ENCODE measurements around the gene ASTN2. TPM values are rescaled to one million over a fixed set of nuclear protein-coding genes. Genes with fewer than 3 reads are reported as not detected.

ASTN2 gene
- total and polyA plus RNA-seq, 2 donors (not counting 3 experiments of a cell fraction or from before 2014, with no cell fraction given) = 1.0 to 1.9 TPM

GRCh38 chr9:116452227-116452626 is 962.6 kb downstream of the ASTN2 start:
- BruUV-seq (replicated peaks) = no TSS peak
- H3K36me3 ChIP-seq (ENCODE audit: control insufficient read depth in 2 of 2, extremely low read depth in 1 of 2, insufficient read depth in 2 of 2, low read length in 2 of 2) = no peaks in the 10 kb centered on the region
- no peak overlapping the region for H2AFZ ChIP-seq (ENCODE audit: low read depth, low read length)
- dilution Hi-C loops (cut with MboI; ENCODE audit: extremely low pct_ligation_motif_present, low sequenced_read_pairs) = no loop called here
- no peak overlapping the region for H3K4me3 ChIP-seq (replicated peaks in 1 of 3; ENCODE audit: insufficient read depth in 1 of 3, low read depth in 1 of 3, low read length in 3 of 3)
- H3K9me3 ChIP-seq (replicated peaks; ENCODE audit: control insufficient read depth, insufficient read depth, low read length) = no peaks in the 10 kb centered on the region
- no peak overlapping the region for H3K4me2 ChIP-seq (ENCODE audit: insufficient read depth, low read length)
- no peaks in the 10 kb centered on the region for H4K20me1 ChIP-seq (replicated peaks; ENCODE audit: control insufficient read depth, extremely low read depth, insufficient read depth, low read length)
- no peaks in the 10 kb centered on the region for H3K9me1 ChIP-seq (replicated peaks; ENCODE audit: control insufficient read depth, extremely low read depth, insufficient read depth, low read length)
- TF ChIP-seq MYC (IDR thresholded peaks at IDR 0.05; ENCODE audit: low read depth, low read length) (no peak), EZH2 (IDR thresholded peaks at IDR 0.05; ENCODE audit: borderline replicate concordance, low read depth, low read length, severe bottlenecking) (no peak), FOS (IDR thresholded peaks at IDR 0.05; ENCODE audit: borderline replicate concordance, insufficient read depth, low read length) (no peak), MAX (IDR thresholded peaks at IDR 0.05; ENCODE audit: insufficient read depth, insufficient read length) (no peak), POLR2AphosphoS5 (IDR thresholded peaks at IDR 0.05; ENCODE audit: insufficient read depth, low read depth, low read length) (no peak), GATA2 (IDR thresholded peaks at IDR 0.05; ENCODE audit: insufficient read depth, insufficient read length, low read depth, low read length) (no peak), POLR2A (IDR thresholded peaks at IDR 0.05; ENCODE audit: low read depth, low read length) (no peak), CTCF (IDR thresholded peaks at IDR 0.05; ENCODE audit: extremely low read depth in 1 of 2, insufficient read depth in 1 of 2, low read depth in 1 of 2, low read length in 2 of 2) (no peak), JUN (IDR thresholded peaks at IDR 0.05; ENCODE audit: borderline replicate concordance, insufficient read depth, insufficient read length, low read depth) (no peak)
- ChIA-PET CTCF (no interaction called here), POLR2A (no interaction called here)
- DNase-seq (ENCODE audit: low read depth, low spot score) (no peak), FAIRE-seq (no peak)
- H3K27me3 ChIP-seq (ENCODE audit: control insufficient read depth in 2 of 2, insufficient read depth in 2 of 2, low read length in 2 of 2) = no peaks in the 10 kb centered on the region
- H3K4me1 ChIP-seq (ENCODE audit: control insufficient read depth, extremely low read depth, insufficient read depth, low read length) = no peaks in the 10 kb centered on the region
- H3K9ac ChIP-seq (replicated peaks; ENCODE audit: extremely low read depth, insufficient read depth, low read length) = no peak overlapping the region
- intact Hi-C loops (cut with micrococcal nuclease) = no loop called here
- H3K79me2 ChIP-seq (ENCODE audit: control insufficient read depth, insufficient read depth, low read length) = no peaks in the 10 kb centered on the region
- H3K27ac ChIP-seq (ENCODE audit: insufficient read depth, low read depth, low read length) = no peak overlapping the region

Data from endothelial cell of umbilical vein (primary cell).